Measurements from ENCODE around the gene ILK.

ILK gene

DNA sequence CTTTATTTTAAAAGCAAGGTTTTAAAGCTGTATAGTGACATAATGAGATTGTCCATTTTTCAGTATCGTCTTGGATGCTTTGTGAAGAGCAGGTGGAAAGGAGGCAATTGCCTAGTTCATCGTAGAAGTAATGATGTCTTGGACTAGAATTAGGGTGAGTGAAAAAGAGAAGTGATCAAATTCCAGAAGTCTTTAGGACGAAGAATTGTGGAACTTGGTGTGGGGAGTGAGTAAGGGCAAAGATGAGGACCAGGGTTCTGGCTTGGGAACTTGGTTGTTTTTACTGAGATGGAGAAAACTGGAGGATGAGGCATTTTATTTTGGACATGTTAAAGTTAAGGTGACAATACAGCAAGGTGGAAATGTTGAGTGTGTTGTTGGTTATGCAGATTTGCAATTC, 1.2 kb downstream of the ILK start:
- DNase-seq = no peak

DNA sequence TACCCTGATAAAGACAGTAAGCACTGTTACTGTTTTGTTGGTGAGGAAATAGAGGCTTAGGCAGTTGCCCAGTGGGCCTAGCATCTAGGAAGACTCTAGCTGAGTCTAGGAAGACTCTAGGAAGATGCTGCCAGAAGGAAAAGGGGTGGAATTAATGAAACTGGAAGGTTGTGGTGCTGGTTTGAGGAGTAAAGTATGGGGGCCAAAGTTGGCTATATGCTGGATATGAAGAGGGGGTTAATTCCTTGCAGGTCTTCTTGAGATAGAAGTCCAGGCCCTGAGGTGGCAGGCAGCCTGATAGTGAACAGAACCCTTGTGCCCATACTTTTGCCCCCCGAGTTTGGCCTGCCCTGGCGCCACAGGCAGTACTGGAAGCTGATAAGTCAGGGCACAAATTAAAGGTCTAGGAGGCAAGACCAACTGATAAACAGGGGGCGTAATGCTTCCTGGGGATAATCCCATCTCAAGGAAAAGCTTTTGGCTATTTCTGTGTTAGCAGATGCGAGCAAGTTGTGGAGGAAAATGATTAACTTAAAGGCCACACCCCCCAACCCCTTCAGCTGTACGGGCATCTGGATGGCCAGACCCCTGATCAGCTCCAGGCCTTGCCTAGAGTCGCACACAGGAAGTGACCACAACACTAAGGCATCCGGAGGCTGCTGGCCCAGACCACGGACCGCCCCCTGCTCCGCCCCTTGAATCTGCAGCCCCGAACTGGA, 3.1 kb downstream of the ILK start:
- DNase-seq = peak in 45 of 51 donors; percentile 16 to 85 (median 70)

DNA sequence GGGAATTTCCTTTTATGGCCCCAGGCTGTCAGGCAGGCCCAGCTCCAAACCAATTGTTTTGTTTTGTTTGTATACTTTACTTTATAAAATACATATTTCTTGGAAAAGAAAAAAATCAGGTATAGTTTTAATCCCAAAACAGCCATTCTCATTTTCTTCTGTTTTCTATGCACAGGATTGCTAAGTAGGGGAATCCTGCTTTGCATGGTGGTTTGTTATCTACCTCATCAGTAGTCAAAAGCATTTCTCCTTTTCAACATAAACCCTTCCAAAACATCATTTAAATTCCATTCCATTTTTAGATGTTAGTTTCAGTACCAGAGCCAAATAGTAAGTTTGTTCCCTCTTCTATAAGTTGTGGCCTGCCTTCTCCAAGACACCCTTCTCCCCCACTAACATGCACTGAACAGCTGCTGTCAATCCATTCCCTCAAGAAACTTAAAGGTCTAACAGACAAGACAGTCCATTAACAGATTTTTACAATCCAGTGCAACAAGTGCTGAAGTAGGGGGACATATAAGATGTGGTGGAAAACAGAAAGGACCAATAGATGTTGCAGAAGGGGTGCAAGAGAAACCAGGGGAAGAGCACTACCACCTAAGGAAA, 3.7 kb downstream of the ILK start:
- DNase-seq = no peak

DNA sequence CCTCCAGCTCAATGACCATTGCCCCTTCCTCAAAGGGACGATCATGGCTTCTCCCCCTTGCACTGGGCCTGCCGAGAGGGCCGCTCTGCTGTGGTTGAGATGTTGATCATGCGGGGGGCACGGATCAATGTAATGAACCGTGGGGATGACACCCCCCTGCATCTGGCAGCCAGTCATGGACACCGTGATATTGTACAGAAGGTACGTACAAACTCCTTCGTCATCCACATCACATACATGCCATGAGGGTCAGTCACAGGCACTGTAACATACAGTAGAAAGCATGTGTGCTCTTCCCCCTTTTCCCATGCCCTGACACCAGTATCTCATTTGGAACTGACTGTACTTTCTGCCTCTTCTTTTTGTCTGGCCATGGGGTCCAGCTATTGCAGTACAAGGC, 4.4 kb downstream of the ILK start:
- DNase-seq = no peak

DNA sequence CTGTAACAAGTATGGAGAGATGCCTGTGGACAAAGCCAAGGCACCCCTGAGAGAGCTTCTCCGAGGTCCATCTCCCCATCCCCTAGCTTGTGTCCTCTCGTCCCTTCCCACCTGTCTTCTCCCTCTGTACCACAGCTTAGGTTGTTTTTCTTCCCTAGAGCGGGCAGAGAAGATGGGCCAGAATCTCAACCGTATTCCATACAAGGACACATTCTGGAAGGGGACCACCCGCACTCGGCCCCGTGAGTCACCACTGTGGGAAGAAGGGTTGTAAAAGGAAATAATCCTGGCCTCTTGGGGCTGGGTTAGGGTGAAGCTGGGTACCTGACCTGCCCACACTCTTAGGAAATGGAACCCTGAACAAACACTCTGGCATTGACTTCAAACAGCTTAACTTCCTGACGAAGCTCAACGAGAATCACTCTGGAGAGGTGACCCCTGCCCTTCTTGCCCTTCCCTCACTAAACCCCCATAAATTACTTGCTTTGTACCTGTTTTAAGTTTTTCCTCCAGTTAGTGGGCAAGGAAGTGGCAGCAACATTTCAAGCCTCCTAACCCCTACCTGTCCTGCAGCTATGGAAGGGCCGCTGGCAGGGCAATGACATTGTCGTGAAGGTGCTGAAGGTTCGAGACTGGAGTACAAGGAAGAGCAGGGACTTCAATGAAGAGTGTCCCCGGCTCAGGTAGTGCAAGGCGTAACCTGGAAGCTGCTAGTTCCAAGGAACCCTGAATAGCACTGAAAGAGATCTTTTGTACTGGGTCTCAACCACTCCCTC, 5.3 kb downstream of the ILK start:
- no peak for DNase-seq

DNA sequence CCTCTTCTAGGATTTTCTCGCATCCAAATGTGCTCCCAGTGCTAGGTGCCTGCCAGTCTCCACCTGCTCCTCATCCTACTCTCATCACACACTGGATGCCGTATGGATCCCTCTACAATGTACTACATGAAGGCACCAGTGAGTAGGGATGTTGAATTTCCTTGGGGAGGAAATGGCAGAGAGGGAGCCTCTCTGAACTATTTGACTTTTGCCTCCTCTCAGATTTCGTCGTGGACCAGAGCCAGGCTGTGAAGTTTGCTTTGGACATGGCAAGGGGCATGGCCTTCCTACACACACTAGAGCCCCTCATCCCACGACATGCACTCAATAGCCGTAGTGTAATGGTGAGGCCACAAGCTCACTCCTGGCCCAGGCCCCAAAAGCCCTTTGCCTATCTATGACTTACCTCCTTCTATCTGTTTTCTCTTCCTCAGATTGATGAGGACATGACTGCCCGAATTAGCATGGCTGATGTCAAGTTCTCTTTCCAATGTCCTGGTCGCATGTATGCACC, 6.0 kb downstream of the ILK start:
- DNase-seq = no peak

DNA sequence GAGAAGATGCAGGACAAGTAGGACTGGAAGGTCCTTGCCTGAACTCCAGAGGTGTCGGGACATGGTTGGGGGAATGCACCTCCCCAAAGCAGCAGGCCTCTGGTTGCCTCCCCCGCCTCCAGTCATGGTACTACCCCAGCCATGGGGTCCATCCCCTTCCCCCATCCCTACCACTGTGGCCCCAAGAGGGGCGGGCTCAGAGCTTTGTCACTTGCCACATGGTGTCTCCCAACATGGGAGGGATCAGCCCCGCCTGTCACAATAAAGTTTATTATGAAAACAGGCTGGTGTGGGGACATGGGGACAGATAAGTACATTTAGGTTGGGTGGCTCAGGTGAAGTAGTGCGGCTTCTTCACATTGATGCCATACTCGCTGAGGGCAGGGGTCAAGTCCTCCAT, 7.0 kb downstream of the ILK start:
- DNase-seq = no peak

DNA sequence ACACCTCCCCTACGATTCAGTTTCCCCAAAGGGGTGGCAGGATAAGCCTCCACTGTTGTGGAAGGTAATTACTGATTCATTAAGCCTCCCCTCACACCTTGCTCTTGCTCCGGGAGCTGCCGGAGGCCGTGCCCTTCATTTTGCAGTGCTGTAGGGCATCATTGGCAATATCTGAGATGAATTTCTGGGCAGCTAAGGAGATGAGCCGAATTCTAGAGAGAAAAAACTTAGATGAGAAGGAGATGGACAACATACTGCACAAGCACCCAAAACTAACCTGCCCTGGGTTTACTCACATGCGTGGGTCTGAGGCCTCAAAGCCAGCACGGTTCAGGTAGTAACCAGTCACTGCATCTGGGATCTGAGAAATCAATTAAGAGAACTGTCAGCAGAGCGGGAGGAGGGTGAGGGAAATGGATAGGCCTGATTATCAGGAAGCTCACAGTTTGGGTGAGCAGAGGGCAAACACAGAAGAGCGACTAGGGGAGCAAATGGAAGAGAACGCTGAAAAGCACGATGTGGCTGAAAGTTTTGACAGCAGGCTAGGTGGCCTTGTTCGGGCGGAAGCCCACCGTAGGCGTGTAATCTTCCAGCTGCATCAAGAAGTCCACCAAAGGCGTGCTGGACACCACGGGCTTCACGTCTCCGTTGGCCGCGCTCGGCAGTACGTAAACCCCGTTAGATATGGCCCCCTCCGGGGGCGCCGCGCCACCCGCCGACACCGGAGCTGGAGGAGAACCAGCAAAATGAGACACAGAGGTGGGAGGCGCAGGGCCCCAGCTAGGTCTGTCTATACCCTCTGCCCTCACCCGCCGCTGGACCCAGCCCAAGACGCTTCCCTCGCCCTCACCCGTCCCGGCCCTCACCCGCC, 7.8 kb downstream of the ILK start:
- peak in 18 of 51 donors; percentile 12 to 68 (median 52) for DNase-seq

DNA sequence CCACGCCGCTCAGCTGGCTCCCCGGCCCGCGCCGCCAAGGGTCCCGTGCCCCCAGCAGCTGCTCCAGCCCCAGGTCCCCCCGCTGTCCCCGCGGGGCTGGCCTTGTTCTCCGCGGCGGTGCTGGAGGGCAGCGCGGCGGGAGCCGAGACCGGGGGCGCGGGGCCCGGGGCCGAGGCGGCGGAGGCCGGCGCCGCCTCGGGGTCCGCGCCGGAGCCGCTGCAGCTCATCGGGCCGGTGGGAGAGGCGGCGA, 8.3 kb downstream of the ILK start:
- DNase-seq = peak in 3 of 51 donors; percentile 46 to 62 (median 58)

DNA sequence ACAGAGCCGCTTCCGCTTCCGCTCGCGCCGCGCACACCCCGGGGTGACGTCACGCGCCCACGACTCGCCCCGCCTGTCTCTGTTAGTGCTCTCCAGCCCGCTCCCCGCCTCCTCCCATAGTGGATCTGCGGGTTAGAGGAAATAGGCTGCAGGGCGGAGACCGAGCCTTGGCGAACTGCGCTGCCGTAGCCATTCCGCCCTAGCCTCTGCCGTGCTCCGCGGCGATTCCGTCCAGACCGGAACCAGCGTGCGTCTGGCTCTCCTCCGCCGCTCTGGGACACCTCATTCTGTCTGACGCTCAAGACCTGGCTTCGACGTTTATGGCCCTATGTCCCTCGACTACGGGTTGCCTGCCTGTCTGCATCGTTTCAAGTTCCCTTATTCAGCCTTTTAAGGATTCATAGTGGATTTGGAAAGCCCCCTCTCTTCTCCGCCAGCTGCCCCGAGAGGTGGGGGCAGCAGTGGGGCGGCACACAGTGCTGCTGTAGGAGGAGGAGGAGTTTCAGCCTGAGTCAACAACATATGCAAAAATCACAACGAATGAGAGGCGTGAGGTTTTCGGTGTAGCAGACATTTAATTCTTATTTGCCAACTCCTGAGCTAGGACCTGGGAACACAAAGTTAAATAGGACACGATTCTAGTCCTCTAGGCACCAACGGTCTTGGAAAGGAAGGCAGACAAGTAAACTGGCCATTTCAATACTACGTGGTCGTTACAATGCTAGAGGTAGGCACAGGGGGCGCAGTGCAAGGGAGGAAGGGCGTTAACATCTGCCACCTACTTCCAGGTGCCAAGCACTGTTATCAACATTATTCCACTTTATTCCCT, 8.9 kb downstream of the ILK start, which contains the start of gene TAF10:
TSS of gene TAF10 (minus strand) at position 4 of the 829 bp plus-strand sequence. CDS start 27 bp downstream, outside the sequence.
- DNase-seq = peak; percentile 31 to 97 (median 90)

DNA sequence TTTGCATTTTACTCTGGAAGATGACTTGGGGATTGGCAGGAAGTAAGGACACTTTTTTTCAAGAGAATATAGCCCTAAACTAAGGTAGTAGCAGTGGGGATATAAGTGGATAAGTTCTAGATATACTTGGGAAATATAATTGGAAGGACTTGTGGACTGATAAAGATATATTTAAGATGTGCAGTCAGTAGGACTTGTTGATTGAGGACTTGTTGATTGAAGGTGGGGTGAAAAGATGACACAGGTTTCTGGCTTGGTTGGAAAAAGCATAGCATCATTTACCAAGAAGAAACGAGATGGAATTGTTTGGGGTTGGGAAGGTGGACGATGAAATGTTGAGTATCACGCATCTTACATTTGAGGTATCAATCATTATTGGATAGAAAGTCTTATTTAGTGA, 9.9 kb downstream of the ILK start:
- DNase-seq = no peak

DNA sequence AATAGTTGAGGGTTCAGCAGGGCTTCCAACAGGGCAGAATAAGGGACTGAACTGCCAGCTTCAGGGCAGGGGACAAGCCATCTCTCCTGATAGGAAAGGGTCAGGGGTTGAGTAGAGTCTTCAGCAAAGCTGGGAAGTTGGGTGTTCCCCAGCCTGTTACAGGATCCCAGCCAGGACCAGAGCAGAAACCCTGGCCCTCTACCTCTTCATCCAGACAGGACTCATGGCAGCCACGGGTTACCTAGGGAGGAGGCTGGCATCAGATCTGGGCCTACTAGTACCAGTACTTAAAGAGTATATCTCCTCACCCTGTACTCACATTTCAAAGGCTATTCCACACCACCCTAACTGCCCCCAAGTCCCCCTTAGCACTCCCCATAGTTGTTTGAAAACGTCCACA, 10.9 kb downstream of the ILK start:
- DNase-seq = no peak

DNA sequence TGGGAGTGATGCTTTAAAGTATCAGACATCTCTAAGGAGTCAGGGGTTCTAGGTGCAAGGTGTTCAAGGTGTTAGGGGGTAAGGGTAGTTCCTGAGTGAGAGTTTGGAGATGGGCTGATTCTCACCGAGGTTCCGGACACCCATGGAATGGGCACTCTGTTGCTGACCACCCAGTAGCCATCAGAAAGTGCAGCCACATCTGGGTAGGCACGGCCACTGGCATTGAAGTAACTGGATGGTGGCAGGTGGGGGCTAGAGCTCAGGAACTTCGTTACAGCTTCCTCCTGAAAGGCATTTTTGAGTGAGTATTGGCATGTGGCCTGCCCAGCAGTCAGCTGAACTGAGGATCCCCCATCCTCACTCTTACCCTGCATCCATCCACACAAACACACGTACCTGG, 11.5 kb downstream of the ILK start:
- DNase-seq = no peak

DNA sequence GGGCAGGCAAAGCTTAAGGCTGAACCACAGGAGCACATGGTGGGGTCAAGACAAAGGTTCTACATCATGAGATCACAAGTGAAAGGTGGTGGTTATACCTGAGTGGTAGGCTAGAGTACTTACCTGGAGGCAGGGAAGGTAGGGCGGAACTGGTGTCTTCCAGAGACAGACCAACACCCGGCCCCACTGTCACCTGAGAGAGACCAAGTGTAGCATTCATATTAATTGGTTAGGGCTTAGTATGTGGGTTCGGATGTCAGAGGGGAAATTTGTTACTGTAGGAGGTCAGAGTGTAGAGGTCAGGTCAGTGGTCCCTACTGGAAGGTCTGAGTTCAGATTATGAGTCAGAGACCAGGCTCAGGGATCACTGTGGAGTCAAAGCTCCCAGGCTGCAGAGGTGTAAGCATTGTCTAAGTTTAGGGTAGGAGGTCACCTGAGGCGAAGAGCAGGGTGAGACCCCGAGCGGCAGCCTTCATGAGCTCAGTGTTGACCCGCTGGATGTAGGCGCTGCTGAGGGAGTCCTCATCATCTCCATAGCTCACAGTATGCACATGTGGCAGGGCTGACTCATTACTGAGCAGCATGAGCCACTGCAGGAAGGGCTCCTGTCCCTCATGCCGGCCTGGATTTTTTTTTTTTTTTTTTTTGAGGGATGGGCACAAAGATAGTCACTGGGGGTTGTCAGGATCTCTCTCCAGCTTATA, 12.5 kb downstream of the ILK start:
- peak in 1 of 51 donors; percentile 28 for DNase-seq

DNA sequence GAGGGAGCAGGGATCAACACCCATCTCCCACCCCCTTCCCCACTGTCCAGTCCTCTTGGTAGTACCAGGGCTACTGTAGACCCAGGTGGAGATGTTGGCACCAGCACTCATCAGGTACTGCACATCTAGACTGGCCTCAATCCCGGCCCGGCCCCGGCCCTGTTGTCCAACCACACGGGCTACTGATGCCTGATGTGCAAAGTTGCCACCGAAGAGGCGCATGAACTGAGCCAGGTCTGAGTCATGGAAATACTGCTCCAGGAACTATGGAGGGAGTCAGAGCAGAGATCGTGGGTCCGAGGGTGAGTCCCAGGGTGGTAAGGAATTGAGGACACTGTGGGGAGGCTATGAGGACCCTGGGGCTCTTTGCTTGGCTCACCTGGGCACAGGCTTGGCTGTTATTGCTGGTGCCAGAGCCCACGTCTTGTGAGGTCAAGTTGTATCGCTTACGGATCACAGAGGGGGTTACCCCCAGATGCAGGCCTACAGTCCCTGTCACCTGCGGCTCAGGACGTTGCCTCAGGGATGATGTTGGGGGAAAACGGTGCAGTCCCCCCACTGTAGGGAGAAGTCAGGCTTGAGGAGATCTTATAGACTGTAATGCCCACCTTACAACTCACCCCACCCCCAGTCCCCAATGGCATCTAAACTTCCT, 13.1 kb downstream of the ILK start:
- no peak for DNase-seq

DNA sequence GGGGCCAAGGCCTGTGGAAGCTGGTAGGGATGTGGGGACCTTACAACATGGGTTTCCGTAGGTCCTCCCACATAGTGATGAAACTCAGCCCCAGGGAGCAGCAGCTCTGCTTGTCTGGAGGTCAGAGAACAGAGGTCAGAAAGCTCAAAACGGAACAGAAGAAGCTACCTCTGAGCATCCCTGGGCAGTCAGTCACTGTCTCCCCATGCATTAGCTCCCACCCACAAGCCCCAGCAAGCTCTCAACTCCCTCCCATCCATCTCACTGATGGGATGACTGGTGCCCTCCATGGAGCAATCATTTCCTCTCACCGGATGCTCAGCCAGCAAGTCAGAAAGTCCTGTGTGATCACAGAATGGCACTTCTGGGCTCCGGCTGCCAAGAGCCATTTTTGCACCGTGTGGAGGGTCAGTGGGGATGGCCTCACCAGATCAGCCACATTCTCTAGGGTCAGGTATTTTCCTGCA, 13.8 kb downstream of the ILK start:
- DNase-seq = peak in 1 of 51 donors; percentile 10

DNA sequence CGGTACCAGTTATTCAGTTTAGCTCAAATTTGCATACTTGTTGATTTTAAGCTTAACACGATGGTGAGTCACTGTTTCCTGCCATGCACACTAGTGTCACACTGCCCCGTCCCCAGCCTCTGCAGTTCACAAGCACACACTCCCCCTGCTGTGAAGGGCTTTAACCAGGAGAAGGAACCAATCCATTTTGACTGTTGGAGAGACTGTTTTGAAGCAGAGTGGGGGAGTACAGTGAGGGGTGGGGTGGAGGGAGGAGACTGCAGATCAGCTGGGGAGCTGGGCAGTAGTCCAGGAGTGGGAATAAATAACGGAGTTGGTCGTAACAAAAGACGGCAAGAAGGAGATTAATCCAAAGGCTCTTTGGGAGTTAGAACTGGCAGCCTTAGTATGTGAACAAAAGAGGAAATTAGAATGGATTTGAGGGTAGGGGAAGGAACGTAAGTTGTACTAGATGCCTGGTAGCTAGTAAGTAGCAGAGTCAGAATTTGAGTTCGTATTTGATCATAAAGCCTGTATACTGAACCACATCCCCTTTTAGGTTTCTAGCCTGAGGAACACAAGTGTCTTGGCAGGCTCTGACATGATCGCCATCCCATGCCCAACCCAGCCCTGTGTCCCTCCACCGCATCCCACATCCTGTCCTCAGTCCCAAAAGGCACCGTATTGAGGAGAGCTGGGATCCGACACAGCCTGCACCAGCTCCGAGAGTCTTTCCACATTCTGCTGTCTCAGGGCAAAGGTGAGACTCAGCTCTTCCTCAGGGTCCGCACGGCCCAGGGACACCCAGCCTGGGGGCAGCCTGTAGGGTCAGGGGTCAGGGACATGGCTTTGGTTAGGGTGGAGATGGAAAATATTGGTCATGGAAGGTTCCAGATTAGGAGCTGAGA, 14.8 kb downstream of the ILK start:
- DNase-seq = peak in 39 of 51 donors; percentile 8 to 68 (median 42)
